HG03565 (cell line): ENCODE measurements around the gene TDRD3.
"Not testable (repeated sequence)": the region's sequence is repeated elsewhere in the genome, so short reads cannot be mapped to it uniquely, and the experiment has no call there.

Experiments used
- ATAC-seq: cut with Tn5 transposase; IDR thresholded peaks from one replicate; pipeline ENCODE4 v1.9.1; 2021; ENCODE audit warnings: mild to moderate bottlenecking, moderate library complexity; ENCODE audit not compliant: unreplicated experiment

The TDRD3 gene

GRCh38 chr13:60396783-60397703 is at the start of gene TDRD3:
TDRD3 (plus strand) TSS chr13:60397220; CDS start chr13:60397365, 145 bp downstream.
- peak; percentile 46 for ATAC-seq

- ATAC-seq, result no peak
These were observed 49.3 kb upstream of the TDRD3 start for GRCh38 chr13:60347690-60348089.

DNA sequence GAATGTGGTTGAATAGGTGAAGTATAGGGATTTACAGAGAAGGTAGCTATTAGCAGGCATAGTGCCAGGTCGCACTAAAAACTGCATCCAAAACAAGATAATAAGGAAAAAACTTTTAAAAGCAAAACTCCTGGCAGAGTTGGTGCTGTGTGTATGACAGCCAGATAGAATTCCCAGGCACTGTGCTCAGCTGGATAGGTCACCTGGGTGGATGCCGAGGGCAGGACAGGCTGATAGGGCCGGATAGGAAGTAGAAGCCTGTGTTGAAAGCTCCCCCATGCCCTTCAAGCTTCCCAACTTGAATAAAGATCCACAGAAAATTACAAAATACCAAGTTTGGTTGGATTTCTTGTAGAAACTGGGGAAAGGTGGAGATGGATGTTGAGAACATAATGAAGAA is 48.9 kb upstream of the TDRD3 start:
- no peak for ATAC-seq

GRCh38 chr13:60351326-60351725 is 45.7 kb upstream of the TDRD3 start:
- no peak for ATAC-seq

DNA sequence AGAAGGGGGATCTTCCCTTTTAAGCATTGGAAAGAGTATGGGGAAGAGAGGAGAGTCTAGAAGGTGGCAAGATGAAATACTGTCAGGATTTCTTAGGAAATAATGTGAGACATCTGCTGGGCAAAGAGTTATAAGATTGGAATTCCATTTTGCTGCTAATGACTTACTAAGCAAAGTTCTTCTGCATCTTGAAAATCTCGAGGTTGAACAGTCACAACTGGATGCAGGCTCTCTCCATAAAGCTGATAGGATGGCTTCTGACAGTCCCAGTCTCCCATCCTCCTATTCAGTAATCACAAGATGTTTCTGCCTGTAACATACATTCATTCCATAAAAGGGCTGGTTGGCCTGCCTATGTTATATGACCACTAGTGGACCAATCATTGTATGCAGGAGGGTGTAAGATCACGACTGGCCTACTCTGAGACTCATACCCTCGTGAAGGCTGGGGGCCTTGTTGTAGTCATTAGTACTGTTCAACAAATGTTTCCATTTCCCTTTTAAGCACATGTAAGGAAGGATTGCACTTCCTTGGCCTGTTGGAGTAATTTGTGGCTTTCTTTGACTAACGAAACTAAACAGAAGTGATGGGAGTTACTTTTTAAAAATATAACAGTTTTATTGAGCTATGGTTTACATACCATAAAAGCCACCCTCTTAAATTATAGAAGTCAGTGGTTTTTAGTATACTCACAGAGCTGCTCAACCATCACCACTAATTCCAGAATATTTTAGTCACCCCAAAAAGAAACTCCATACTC is 45.0 kb upstream of the TDRD3 start:
- ATAC-seq, result no peak

DNA sequence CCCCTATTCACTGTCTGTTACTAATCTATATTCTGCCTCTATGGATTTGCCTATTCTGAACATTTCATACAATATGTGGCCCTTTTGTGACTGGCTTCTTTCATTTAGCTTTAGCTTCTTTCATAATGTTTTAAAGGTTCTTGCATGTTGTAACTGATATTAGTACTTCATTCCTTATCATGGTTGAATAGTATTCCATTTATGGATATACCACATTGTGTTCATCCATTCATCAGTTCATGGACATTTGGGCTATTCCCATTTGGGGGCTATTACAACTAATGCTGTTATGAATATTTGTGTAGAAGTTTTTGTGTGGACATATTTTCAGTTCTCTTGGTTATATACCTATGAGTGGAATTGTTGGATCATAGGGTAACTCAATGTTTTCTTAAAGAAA is 44.4 kb upstream of the TDRD3 start:
- ATAC-seq, result no peak

DNA sequence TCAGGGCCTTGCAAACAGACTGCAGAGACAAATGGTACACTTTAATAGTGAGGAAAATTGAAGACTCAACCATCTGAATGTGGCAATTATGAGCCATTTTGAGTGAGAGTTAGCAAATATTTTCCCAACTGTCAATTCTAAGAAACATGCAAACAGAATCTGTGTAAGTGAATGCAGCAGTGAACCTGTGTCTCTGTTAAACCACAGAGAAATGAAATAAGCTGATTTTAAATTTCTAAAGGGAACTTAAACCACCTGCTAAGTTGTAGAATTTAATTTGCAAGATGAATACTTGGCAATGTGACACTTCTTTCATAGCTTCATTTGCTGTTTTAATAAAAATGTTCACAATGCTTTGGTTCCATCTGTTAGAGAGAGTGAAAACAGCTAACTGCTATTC is 42.0 kb upstream of the TDRD3 start:
- no peak for ATAC-seq

DNA sequence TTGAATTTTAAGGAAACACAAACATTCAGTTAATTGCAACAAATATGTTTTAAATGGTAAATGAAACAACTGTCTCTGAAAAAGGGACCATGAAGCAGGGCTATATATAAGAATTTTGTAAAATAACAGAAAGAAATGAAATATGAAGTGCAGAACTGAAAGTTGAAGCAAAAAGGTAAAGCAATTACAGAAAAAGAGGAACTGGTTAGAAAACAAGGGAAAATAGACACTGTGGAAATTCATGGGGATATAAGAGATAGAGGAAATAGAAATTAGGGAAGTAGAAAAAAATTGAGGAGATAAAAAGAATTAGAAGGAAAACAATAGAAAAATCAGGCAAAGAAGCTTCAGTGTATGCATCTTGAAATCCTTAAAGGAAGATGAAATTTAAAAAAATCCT is 40.0 kb upstream of the TDRD3 start:
- no peak for ATAC-seq

GRCh38 chr13:60358453-60358852 is 38.6 kb upstream of the TDRD3 start:
- ATAC-seq, result no peak

GRCh38 chr13:60363288-60363687 is 33.7 kb upstream of the TDRD3 start:
- no peak for ATAC-seq

GRCh38 chr13:60369242-60369641 is 27.8 kb upstream of the TDRD3 start:
- no peak for ATAC-seq

GRCh38 chr13:60370343-60370742 is 26.7 kb upstream of the TDRD3 start:
- ATAC-seq, result no peak

DNA sequence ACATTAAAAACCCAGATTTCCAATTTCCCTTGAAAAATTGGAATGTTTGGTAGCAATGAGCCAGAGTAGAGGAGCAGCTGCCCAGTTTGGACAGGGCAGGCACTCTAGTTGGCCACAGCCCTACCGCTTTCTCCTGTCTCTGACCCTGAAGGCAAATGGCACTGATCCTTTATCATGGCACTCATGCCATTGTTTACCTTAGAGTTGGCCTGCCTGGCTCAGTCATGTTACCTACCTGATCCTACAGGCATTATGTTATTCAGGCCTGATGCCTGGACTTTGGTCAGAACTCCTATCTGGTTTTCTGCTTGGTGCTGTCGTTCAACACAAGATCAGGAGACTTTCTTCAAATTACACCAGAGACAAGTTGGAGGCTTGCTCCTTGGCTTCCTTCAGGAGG is 24.9 kb upstream of the TDRD3 start:
- ATAC-seq, result no peak

DNA sequence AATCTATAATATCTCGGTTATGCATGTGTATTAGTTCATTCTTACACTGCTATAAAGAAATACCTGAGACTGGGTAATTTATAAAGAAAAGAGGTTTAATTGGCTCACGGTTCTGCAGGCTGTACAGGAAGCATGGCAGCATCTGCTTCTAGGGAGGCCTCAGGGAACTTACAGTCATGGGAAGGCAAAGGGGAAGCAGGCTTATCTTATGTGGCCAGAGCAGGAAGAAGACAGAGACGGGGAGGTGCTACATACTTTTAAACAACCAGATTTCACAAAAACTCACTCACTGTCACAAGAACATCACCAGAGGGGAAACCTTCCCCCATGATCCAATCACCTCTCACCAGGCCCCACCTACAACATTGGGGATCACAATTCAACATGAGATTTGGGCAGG is 17.7 kb upstream of the TDRD3 start:
- not testable (repeated sequence) for ATAC-seq

DNA sequence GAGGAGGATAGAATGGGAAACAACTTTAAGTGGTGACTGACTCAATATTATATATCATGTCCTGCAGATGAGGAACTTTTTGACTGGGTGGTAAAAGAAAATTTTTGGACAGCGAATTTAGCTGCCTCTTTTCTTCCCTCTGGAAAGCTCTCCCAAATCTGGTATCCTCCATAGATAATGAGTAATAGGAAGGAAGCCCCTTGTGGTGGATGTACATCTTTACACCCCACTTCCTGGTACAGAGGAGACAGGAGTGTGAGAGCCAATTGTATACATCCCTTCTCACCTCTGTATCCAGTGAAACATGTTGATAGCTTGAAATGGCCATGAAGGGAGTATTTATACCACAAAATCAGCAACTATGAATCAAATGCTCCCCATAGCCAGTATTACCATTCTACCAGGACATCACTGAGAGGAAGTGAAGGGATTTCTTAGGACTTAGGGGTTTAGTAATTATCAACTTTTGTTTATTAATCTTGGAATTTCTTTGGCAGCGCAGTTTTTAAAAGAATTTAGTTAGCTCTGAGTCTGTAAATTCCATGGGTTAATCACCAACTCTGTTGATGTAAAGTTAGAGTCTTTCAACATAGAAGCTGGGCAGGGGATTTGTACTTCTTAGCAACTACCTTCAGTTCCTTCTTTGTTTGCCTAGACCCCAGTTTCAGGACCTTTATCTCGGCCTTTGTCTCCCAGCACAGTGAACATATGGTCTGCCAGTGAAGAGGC is 17.0 kb upstream of the TDRD3 start:
- no peak for ATAC-seq

- no peak for ATAC-seq
These were observed 12.1 kb upstream of the TDRD3 start for GRCh38 chr13:60384911-60385310.

- no peak for ATAC-seq
These were observed 10.8 kb upstream of the TDRD3 start for GRCh38 chr13:60386250-60386649.

GRCh38 chr13:60392131-60392530 is 4.9 kb upstream of the TDRD3 start:
- ATAC-seq, result no peak

GRCh38 chr13:60395971-60396782 is 843 bp upstream of the TDRD3 start:
- peak; percentile 73 for ATAC-seq

GRCh38 chr13:60397704-60398378 is 821 bp downstream of the TDRD3 start:
- ATAC-seq, result peak; percentile 18
